GM23338 (cell line): Measurements from ENCODE around the gene NTM.

Experiments used
- CREB1 ChIP-seq: fragments of 250-450 bp; sonication (Bioruptor Pico); IDR thresholded peaks from 2 replicates; pipeline ENCODE4 v1.5.0; 2020; ENCODE audit warnings: low read depth, mild to moderate bottlenecking, moderate library complexity
- CTCF ChIP-seq, 2 experiments: fragments of 200-600 bp in 1 of 2; sonication (generic) in 1 of 2; conservative IDR thresholded peaks; 2 replicates each; pipeline versions ENCODE4 v1.5.1 to v1.6.1; 2016 to 2017; ENCODE audit warnings: antibody characterized with exemption in 2 of 2, low read depth in 2 of 2, mild to moderate bottlenecking in 2 of 2, moderate library complexity in 1 of 2
- ETS1 ChIP-seq: IDR thresholded peaks from 2 replicates; pipeline ENCODE4 v1.6.1; 2016; ENCODE audit warnings: antibody characterized with exemption
- EZH2 ChIP-seq: fragments of 200-600 bp; sonication (generic); IDR thresholded peaks from one replicate; pipeline ENCODE4 v1.8.0; 2017; ENCODE audit warnings: antibody characterized with exemption, mild to moderate bottlenecking, low read depth; ENCODE audit not compliant: unreplicated experiment
- EZH2phosphoT487 ChIP-seq: fragments of 200-600 bp; sonication (generic); IDR thresholded peaks from one replicate; pipeline ENCODE4 v1.8.1; 2018; ENCODE audit warnings: antibody characterized with exemption; ENCODE audit not compliant: unreplicated experiment
- JUNB ChIP-seq: IDR thresholded peaks from one replicate; pipeline ENCODE4 v1.6.1; 2016; ENCODE audit warnings: antibody characterized with exemption; ENCODE audit not compliant: unreplicated experiment
- POLR2AphosphoS5 ChIP-seq: IDR thresholded peaks from 2 replicates; pipeline ENCODE4 v1.6.1; 2016; ENCODE audit warnings: antibody characterized with exemption, low read depth
- REST ChIP-seq: IDR thresholded peaks from one replicate; pipeline ENCODE4 v1.6.1; 2018; ENCODE audit warnings: antibody characterized with exemption; ENCODE audit not compliant: unreplicated experiment
- STAT1 ChIP-seq: IDR thresholded peaks from one replicate; pipeline ENCODE4 v1.6.1; 2016; ENCODE audit warnings: antibody characterized with exemption; ENCODE audit not compliant: unreplicated experiment
- ZNF114 ChIP-seq: fragments of 250-450 bp; sonication (Bioruptor Pico); IDR thresholded peaks from 2 replicates; pipeline ENCODE4 v1.5.0; 2020; ENCODE audit warnings: mild to moderate bottlenecking, moderate library complexity

- TF ChIP-seq CTCF (conservative IDR thresholded peaks at IDR 0.05; ENCODE audit: low read depth in 2 of 2) (no peak), EZH2phosphoT487 (no peak), ZNF114 (no peak), EZH2 (no peak), POLR2AphosphoS5 (no peak), CREB1 (CRISPR knock-in tag) (no peak), JUNB (no peak), STAT1 (no peak), REST (no peak), ETS1 (no peak)
Measured at GRCh38 chr11:132174362-132175255, 804.2 kb downstream of the NTM start.
